ENCODE measurements around the gene DLK2. TPM values are rescaled to one million over a fixed set of nuclear protein-coding genes. Genes with fewer than 3 reads are reported as not detected.
A peak's percentile ranks its signal among the peaks of the same experiment; 100 is the strongest.

DLK2 gene
- total RNA-seq, 1 donor from 2014 or later, result 3.4 TPM

DNA sequence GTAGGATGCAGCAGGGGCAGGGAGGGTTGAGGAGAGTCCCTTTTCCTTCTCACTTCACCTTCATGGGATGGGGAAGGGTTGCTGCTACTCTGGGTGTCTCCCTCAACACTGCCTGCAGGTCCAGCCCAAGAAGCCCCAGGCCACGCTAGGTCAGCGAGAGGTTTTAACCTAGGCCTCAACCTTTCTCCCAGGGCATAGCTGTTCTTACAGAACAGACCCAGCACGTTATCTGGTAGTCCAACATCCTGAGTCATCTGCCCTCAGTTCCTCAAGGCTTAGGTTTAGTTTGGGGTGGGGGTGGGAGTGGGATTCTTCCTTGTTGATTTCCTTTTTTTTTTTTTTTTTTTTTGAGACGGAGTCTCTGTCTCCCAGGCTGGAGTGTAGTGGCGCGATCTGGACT lies 39.0 kb upstream of the DLK2 start:
- Mint-ChIP-seq H3K9me3 (no peaks in the 10 kb centered on the region), H3K4me1 (ENCODE audit: unreplicated experiment) (peaks cover 25% of the 10 kb centered on the region), H3K4me3 (no peak overlapping the region), H3K27me3 (no peaks in the 10 kb centered on the region), H3K27ac (peak overlapping the region; percentile 72), H3K36me3 (no peaks in the 10 kb centered on the region)
- no peak for DNase-seq (ENCODE audit: extremely low spot score, unreplicated experiment)
- TF ChIP-seq, protein P1, sequence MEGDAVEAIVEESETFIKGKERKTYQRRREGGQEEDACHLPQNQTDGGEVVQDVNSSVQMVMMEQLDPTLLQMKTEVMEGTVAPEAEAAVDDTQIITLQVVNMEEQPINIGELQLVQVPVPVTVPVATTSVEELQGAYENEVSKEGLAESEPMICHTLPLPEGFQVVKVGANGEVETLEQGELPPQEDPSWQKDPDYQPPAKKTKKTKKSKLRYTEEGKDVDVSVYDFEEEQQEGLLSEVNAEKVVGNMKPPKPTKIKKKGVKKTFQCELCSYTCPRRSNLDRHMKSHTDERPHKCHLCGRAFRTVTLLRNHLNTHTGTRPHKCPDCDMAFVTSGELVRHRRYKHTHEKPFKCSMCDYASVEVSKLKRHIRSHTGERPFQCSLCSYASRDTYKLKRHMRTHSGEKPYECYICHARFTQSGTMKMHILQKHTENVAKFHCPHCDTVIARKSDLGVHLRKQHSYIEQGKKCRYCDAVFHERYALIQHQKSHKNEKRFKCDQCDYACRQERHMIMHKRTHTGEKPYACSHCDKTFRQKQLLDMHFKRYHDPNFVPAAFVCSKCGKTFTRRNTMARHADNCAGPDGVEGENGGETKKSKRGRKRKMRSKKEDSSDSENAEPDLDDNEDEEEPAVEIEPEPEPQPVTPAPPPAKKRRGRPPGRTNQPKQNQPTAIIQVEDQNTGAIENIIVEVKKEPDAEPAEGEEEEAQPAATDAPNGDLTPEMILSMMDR (conservative IDR thresholded peaks at IDR 0.05), result no peak

DNA sequence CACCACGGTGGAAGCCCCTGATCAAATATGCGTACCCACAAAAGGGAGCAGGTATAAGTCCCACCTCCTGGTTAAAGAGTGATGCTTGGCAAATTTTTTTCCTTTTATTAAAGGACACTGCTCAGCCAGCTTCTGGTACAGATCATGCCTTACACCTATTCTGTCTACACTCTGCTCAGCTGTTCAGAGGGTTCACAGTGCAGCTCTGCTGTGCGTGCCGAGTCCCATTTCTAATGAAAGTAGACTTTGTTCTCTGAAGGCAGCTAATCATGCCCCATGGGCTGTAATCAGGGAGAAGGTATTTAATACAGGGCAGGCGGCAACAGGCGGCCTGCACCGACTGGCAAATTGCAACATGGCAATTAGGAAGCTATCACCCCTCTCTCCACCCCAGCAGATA lies 38.5 kb upstream of the DLK2 start:
- H3K27ac Mint-ChIP-seq, result peak overlapping the region; percentile 72
- H3K4me3 Mint-ChIP-seq, result no peak overlapping the region
- no peak for DNase-seq (ENCODE audit: extremely low spot score, unreplicated experiment)
- no peaks in the 10 kb centered on the region for H3K36me3 Mint-ChIP-seq
- H3K27me3 Mint-ChIP-seq, result no peaks in the 10 kb centered on the region
- TF ChIP-seq, protein P1 (conservative IDR thresholded peaks at IDR 0.05), result no peak
- no peaks in the 10 kb centered on the region for H3K9me3 Mint-ChIP-seq
- peaks cover 30% of the 10 kb centered on the region for H3K4me1 Mint-ChIP-seq (ENCODE audit: unreplicated experiment)

DNA sequence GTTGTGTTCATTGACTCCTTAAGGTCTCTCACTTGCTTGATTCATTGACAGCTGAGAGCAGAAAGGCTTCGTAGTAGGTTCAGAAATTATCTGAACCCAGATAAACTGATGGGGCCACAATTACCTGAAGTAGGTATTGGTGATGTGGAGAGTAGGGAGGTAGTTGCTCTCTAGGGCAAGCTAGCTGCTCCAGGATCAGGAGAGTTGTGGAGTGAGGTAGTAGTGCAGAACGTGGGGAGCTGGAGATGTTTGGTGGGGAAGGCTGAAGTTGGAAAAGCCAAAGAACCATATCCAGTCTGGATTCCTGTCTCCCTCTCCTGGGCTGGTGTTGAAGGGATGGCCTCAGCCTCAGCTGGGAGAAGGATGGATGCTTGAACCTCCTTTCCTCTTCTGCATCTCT lies 37.9 kb upstream of the DLK2 start:
- Mint-ChIP-seq H3K27me3 (no peaks in the 10 kb centered on the region), H3K4me3 (no peak overlapping the region), H3K9me3 (no peaks in the 10 kb centered on the region), H3K4me1 (ENCODE audit: unreplicated experiment) (peaks cover 35% of the 10 kb centered on the region), H3K27ac (peak overlapping the region; percentile 24), H3K36me3 (no peaks in the 10 kb centered on the region)
- no peak for DNase-seq (ENCODE audit: extremely low spot score, unreplicated experiment)
- TF ChIP-seq, protein P1 (conservative IDR thresholded peaks at IDR 0.05), result no peak

DNA sequence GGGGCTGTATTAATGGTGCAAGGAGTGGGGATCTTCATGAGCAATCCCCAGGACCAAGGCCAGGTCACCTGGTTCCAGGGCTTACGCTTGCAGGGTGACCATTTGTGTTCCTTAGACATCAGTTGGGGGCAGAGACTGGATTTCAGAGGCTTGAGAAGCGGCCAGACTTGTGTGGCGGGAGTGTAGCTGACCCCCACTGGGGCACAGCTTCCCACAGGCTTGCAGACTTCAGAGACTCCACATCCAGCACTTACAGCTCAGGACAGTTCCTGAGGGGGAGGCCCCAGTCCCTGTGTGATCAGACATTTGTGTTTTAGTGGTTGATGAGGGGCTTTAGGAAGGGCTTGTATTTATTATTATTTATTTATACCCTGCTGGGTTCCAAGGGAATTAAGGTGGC lies 37.3 kb upstream of the DLK2 start:
- Mint-ChIP-seq H3K9me3 (no peaks in the 10 kb centered on the region), H3K36me3 (no peaks in the 10 kb centered on the region), H3K4me1 (ENCODE audit: unreplicated experiment) (peaks cover 37% of the 10 kb centered on the region), H3K4me3 (no peak overlapping the region), H3K27me3 (no peaks in the 10 kb centered on the region), H3K27ac (no peak overlapping the region)
- no peak for DNase-seq (ENCODE audit: extremely low spot score, unreplicated experiment)
- TF ChIP-seq, protein P1 (conservative IDR thresholded peaks at IDR 0.05), result no peak

DNA sequence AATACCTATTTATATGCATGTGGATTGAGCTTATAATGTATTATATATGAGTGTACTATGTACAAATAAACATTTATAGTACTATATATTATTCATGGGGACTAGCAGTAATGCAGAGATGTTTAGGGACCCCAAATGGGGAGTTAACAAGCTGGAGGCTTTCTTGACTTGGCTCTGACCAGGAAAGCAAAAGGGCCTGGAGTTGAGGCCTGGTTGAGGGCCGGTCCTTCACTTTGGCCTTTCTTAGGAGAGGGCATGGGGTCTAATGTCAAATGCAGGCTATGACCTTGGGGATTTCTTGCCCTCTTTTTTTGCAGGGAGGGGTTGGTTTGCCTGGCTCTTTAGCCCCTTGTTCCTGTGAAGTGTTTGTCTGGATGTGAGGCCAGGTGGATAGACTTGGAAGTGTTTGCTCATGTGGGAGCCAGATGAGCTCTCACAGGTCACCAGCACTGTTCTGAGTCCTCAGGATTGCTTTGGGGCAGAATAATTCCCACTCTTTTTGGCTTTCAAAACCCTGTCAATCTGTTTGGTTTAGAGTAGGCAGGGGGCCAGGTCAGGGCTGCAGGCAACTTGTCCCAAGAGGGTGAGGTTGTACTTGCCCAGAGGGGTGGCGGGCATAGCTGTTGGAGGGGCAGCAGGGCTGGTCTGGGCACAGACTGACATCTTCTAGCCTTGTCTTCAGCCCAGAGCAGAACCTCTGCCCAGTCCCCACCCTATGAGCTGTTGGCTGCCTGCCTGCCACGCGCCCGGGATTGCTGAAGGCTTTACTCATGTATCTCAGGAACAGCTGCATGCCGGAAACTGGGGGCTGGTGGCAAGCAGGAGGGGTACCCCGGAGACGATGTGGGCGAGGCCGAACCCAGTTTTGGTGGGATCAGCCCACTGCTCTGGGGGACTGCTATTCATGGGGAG lies 36.7 kb upstream of the DLK2 start:
- H3K4me1 Mint-ChIP-seq (ENCODE audit: unreplicated experiment), result peaks cover 37% of the 10 kb centered on the region
- H3K9me3 Mint-ChIP-seq, result no peaks in the 10 kb centered on the region
- TF ChIP-seq, protein P1 (conservative IDR thresholded peaks at IDR 0.05), result no peak
- no peak overlapping the region for H3K27ac Mint-ChIP-seq
- H3K4me3 Mint-ChIP-seq, result no peak overlapping the region
- no peaks in the 10 kb centered on the region for H3K36me3 Mint-ChIP-seq
- no peak for DNase-seq (ENCODE audit: extremely low spot score, unreplicated experiment)
- H3K27me3 Mint-ChIP-seq, result no peaks in the 10 kb centered on the region
